ENCODE measurements around the gene UCN2. TPM values are rescaled to one million over a fixed set of nuclear protein-coding genes. Genes with fewer than 3 reads are reported as not detected.
A peak's percentile ranks its signal among the peaks of the same experiment; 100 is the strongest.

The UCN2 gene
- total RNA-seq, 1 donor from 2014 or later = not detected

GRCh38 chr3:48600711-48601621 lies 37.4 kb upstream of the UCN2 start:
- Histone ChIP-seq H3K36me3 (peaks cover 70 to 78% of the 10 kb centered on the region in 2 donors), H3K4me3 (no peak overlapping the region), H3K27ac (peak overlapping the region; percentile 94 to 95), H3K27me3 (no peaks in the 10 kb centered on the region), H3K4me1 (peaks cover 19 to 34% of the 10 kb centered on the region in 2 donors), H3K9me3 (no peaks in the 10 kb centered on the region)
- intact Hi-C loops (cut with DNase I) = no loop called here
- TF ChIP-seq CTCF (IDR thresholded peaks at IDR 0.05) = no peak
- DNase-seq (ENCODE audit: low spot score in 2 of 2) = no peak

GRCh38 chr3:48599509-48600285 lies 36.1 kb upstream of the UCN2 start:
- peak overlapping the region; percentile 94 to 95 for H3K27ac ChIP-seq

GRCh38 chr3:48599077-48599501 lies 35.5 kb upstream of the UCN2 start:
- Histone ChIP-seq H3K4me1 (peaks cover 24 to 50% of the 10 kb centered on the region in 2 donors), H3K36me3 (peaks cover 51 to 60% of the 10 kb centered on the region in 2 donors)

More at GRCh38 chr3:48599509-48600285, 36.1 kb upstream of the UCN2 start:
- H3K4me3 ChIP-seq = peak overlapping the region in 1 of 2 donors; percentile 34
- H3K36me3 ChIP-seq = peaks cover 57 to 66% of the 10 kb centered on the region in 2 donors
- H3K9me3 ChIP-seq = no peaks in the 10 kb centered on the region
- no peak for TF ChIP-seq CTCF (IDR thresholded peaks at IDR 0.05)
- H3K4me1 ChIP-seq = peaks cover 24 to 46% of the 10 kb centered on the region in 2 donors
- DNase-seq (ENCODE audit: low spot score in 2 of 2) = no peak
- no peaks in the 10 kb centered on the region for H3K27me3 ChIP-seq
- intact Hi-C loops (cut with DNase I) = loop anchor here (5.0 kb wide), 1 partner anchor 38 kb away; the partner anchor contains the start of gene SLC26A6

GRCh38 chr3:48598323-48599076 lies 34.9 kb upstream of the UCN2 start:
- no peaks in the 10 kb centered on the region for H3K27me3 ChIP-seq
- DNase-seq (ENCODE audit: low spot score in 2 of 2) = peak; percentile 69 to 92
- H3K27ac ChIP-seq = peak overlapping the region; percentile 94 to 95
- H3K36me3 ChIP-seq = peaks cover 45 to 54% of the 10 kb centered on the region in 2 donors
- peaks cover 24 to 50% of the 10 kb centered on the region in 2 donors for H3K4me1 ChIP-seq
- no peaks in the 10 kb centered on the region for H3K9me3 ChIP-seq
- intact Hi-C loops (cut with DNase I) = loop anchor here (5.0 kb wide), 1 partner anchor 39 kb away; the partner anchor contains the start of gene SLC26A6
- TF ChIP-seq CTCF (IDR thresholded peaks at IDR 0.05) = no peak
- H3K4me3 ChIP-seq = peak overlapping the region in 1 of 2 donors; percentile 34

More at GRCh38 chr3:48599077-48599501, 35.5 kb upstream of the UCN2 start:
- no peak for TF ChIP-seq CTCF (IDR thresholded peaks at IDR 0.05)
- no peak for DNase-seq (ENCODE audit: low spot score in 2 of 2)
- intact Hi-C loops (cut with DNase I) = loop anchor here (5.0 kb wide), 1 partner anchor 38 kb away; the partner anchor contains the start of gene SLC26A6
- peak overlapping the region; percentile 94 to 95 for H3K27ac ChIP-seq
- H3K4me3 ChIP-seq = peak overlapping the region in 1 of 2 donors; percentile 34
- no peaks in the 10 kb centered on the region for H3K27me3 ChIP-seq
- H3K9me3 ChIP-seq = no peaks in the 10 kb centered on the region

GRCh38 chr3:48597408-48597800 lies 33.8 kb upstream of the UCN2 start:
- no peak overlapping the region for H3K4me3 ChIP-seq
- no peaks in the 10 kb centered on the region for H3K9me3 ChIP-seq
- no peaks in the 10 kb centered on the region for H3K27me3 ChIP-seq
- TF ChIP-seq CTCF (IDR thresholded peaks at IDR 0.05) = no peak
- H3K36me3 ChIP-seq = peaks cover 34 to 43% of the 10 kb centered on the region in 2 donors
- intact Hi-C loops (cut with DNase I) = loop anchor here (5.0 kb wide), 1 partner anchor 40 kb away; the partner anchor contains the start of gene SLC26A6
- no peak for DNase-seq (ENCODE audit: low spot score in 2 of 2)
- peaks cover 24 to 50% of the 10 kb centered on the region in 2 donors for H3K4me1 ChIP-seq
- peak overlapping the region; percentile 94 to 95 for H3K27ac ChIP-seq
